K562 (cell line): ENCODE data around the gene TP53I13. TPM values are rescaled to one million over a fixed set of nuclear protein-coding genes. Genes with fewer than 3 reads are reported as not detected.

Source experiments
- BHLHE40 ChIP-seq: IDR thresholded peaks from 2 replicates; pipeline ENCODE4 v1.6.1; 2011; ENCODE audit warnings: low read length, improper control_type of control experiment
- CREB5 ChIP-seq: fragments of 250-450 bp; sonication (Bioruptor Pico); IDR thresholded peaks from 2 replicates; pipeline ENCODE4 v1.5.0; 2020; ENCODE audit warnings: mild to moderate bottlenecking
- ELK1 ChIP-seq: sonication (generic); formaldehyde crosslinking; IDR thresholded peaks from 2 replicates; pipeline ENCODE4 v1.8.1; 2022; ENCODE audit warnings: missing genetic modification reagents
- ETV1 ChIP-seq: fragments of 450-650 bp; conservative IDR thresholded peaks from 2 replicates; pipeline ENCODE4 v1.6.1; 2016; ENCODE audit warnings: missing genetic modification characterization, control low read depth, low read depth, missing compliant biosample characterization
- EZH2 ChIP-seq: IDR thresholded peaks from 2 replicates; pipeline ENCODE4 v1.6.1; 2012; ENCODE audit warnings: low read depth, mild to moderate bottlenecking, inconsistent platforms, low read length, borderline replicate concordance
- JUN ChIP-seq, 2 experiments: sonication (generic) in 1 of 2; formaldehyde crosslinking in 1 of 2; IDR thresholded peaks; 2 replicates each; pipeline versions ENCODE4 v1.6.1 to v1.8.0; 2012 to 2022; ENCODE audit warnings: borderline replicate concordance in 2 of 2, mild to moderate bottlenecking in 2 of 2, improper control_type of control experiment in 1 of 2, low read depth in 1 of 2, low read length in 1 of 2, missing genetic modification reagents in 1 of 2
- NR2C1 ChIP-seq, 2 experiments: fragments of 450-650 bp; IDR thresholded peaks; 2 replicates each; pipeline ENCODE4 v1.6.1; 2017; ENCODE audit warnings: mild to moderate bottlenecking in 2 of 2, antibody characterized with exemption in 1 of 2, inconsistent platforms in 1 of 2, missing compliant biosample characterization in 1 of 2, missing genetic modification characterization in 1 of 2
- RBM25 ChIP-seq: fragments of 200-400 bp; formaldehyde crosslinking; IDR thresholded peaks from 2 replicates; pipeline ENCODE4 v1.6.1; 2018; ENCODE audit warnings: low read length, low read depth, moderate library complexity; ENCODE audit not compliant: severe bottlenecking
- REST ChIP-seq, 2 experiments: fragments of 450-650 bp; formaldehyde crosslinking in 1 of 2; IDR thresholded peaks; 2 replicates each; pipeline versions ENCODE4 v1.4.0 to v1.6.1; 2014 to 2020; ENCODE audit warnings: mild to moderate bottlenecking in 2 of 2, borderline replicate concordance in 1 of 2, low read depth in 1 of 2
- SRSF9 ChIP-seq: fragments of 200-400 bp; formaldehyde crosslinking; IDR thresholded peaks from 2 replicates; pipeline ENCODE4 v1.6.1; 2017; ENCODE audit warnings: low read depth, low read length, borderline replicate concordance
- ZNF23 ChIP-seq: fragments of 250-450 bp; sonication (Bioruptor Pico); IDR thresholded peaks from 2 replicates; pipeline ENCODE4 v1.4.0; 2020; ENCODE audit warnings: mild to moderate bottlenecking
- ZNF77 ChIP-seq: fragments of 250-450 bp; sonication (Bioruptor Pico); IDR thresholded peaks from 2 replicates; pipeline ENCODE4 v1.5.0; 2020
- ZNF780A ChIP-seq: fragments of 250-450 bp; sonication (Bioruptor Pico); IDR thresholded peaks from 2 replicates; pipeline ENCODE4 v1.5.0; 2021; ENCODE audit warnings: mild to moderate bottlenecking
- polyA plus RNA-seq, 8 experiments: library from polyadenylated mRNA; depleted of rRNA in 4 of 8; stranded (reverse) in 5 of 8; unstranded in 3 of 8; fragments of >200 nt; fragmentation: Nextera tagmentation in 2 of 8; fragmentation: Illumina TruSeq in 1 of 8; extraction: Ambion mirVana in 2 of 8; extraction: Trizol in 1 of 8; gene quantifications; 2 replicates each; pipeline versions ENCODE4 v1.2.1 to v1.2.3, GENCODE V29; 2011 to 2014; ENCODE audit warnings: inconsistent platforms in 1 of 8, missing spikeins in 1 of 8
- total RNA-seq, 7 experiments: library from RNA; depleted of rRNA in 6 of 7; stranded (reverse); fragments of >200 nt in 6 of 7; fragmentation: Illumina TruSeq in 2 of 7; extraction: Trizol in 2 of 7; gene quantifications; 2 replicates each; pipeline versions ENCODE4 v1.2.1 to v1.2.3, GENCODE V29; 2011 to 2021; ENCODE audit warnings: low replicate concordance in 1 of 7

The TP53I13 gene
- total and polyA plus RNA-seq, 9 of the 15 experiments (the other 6 are each of a cell fraction or from before 2014, with no cell fraction given): 0.08 to 28.3 (median 9.1) TPM

DNA sequence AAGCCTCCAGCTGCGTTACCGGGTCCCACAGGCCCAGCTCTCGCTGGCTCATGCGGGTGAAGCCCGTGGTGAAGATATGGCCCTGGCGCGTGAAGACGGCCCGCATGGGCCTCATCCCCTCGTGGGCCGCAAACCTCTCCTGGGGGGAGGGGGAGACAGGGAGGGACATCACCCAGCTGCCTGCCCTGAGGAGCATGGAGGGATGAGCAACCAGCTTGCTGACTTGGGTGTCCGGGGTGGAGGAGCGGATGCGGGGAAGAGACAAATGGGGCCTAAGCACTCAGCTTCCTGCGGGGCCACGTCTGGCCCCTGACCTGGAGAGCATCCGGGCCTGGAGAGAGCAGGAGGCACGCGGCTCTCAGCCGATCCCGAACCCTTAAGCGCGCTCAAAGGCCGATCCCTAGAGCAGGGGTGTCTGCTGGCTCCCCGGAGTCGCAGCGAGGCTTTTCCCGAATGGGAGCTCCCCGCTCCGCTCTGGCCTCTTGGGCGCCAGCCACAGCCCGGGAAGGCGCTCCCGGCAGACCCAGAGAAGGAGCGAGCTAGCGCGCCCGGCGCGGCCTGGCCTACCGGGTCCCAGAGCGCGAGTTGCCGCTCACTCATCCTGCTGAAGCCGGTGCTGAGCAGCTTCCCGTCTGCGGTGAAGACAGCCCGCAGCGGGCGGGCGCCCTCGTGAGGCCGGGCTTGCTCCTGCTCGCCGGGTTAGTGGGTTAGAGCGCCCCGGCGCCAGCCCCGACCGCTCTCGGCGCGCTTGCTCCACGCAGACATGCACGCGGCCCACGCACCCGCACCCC lies 49.2 kb downstream of the TP53I13 start (continued):
- TF ChIP-seq ELK1 (no peak), ETV1 (peak; percentile 31), RBM25 (no peak), REST (IDR thresholded peaks at IDR 0.05; ENCODE audit: borderline replicate concordance) (peak; percentile 99), REST (CRISPR knock-in tag; IDR thresholded peaks at IDR 0.05; ENCODE audit: low read depth) (no peak), NR2C1 (IDR thresholded peaks at IDR 0.05) (no peak), NR2C1 (tag; IDR thresholded peaks at IDR 0.05) (no peak), ZNF77 (CRISPR knock-in tag) (no peak), ZNF23 (CRISPR knock-in tag) (no peak), BHLHE40 (no peak), ZNF780A (CRISPR knock-in tag) (no peak), JUN (IDR thresholded peaks at IDR 0.05; ENCODE audit: borderline replicate concordance, low read depth, low read length) (peak; percentile 26; the same call in 1 of the 2 replicates), JUN (CRISPR knock-in tag; IDR thresholded peaks at IDR 0.05; ENCODE audit: borderline replicate concordance) (no peak), EZH2 (no peak), CREB5 (no peak), SRSF9 (no peak)
